Stimulated activated CD4-positive, alpha-beta T cell treated with anti-CD3 and anti-CD28 coated beads, Interleukin-1b, Interleukin-23, amount 100 ng/mL, for 48 hours (primary cell): Measurements from ENCODE around the gene ARF1.
A peak's percentile ranks its signal among the peaks of the same experiment; 100 is the strongest.

Source experiments
- DNase-seq: peaks from one replicate; pipeline ENCODE4 v3.0.0-alpha.2; 2020

Gene ARF1

GRCh38 chr1:228050571-228051231 is 31.8 kb upstream of the ARF1 start:
- DNase-seq, result no peak

- DNase-seq, result no peak
Observed at GRCh38 chr1:228058172-228058948, 24.1 kb upstream of the ARF1 start.

GRCh38 chr1:228058949-228059633 is 23.4 kb upstream of the ARF1 start:
- DNase-seq, result peak; percentile 38

- DNase-seq, result peak; percentile 90
Observed at GRCh38 chr1:228059634-228060457, 22.7 kb upstream of the ARF1 start.

- no peak for DNase-seq
Observed at GRCh38 chr1:228060458-228061190, 21.9 kb upstream of the ARF1 start.

- DNase-seq, result no peak
Observed at GRCh38 chr1:228061411-228062084, 21.0 kb upstream of the ARF1 start.

GRCh38 chr1:228062085-228062791 is 20.3 kb upstream of the ARF1 start:
- no peak for DNase-seq

- DNase-seq, result no peak
Observed at GRCh38 chr1:228062812-228063211, 19.7 kb upstream of the ARF1 start.

- DNase-seq, result no peak
Observed at GRCh38 chr1:228063251-228064191, 19.0 kb upstream of the ARF1 start.

- DNase-seq, result no peak
Observed at GRCh38 chr1:228064296-228064695, 18.2 kb upstream of the ARF1 start.

- no peak for DNase-seq
Observed at GRCh38 chr1:228064741-228065542, 17.6 kb upstream of the ARF1 start.

GRCh38 chr1:228065543-228066347 is 16.8 kb upstream of the ARF1 start:
- DNase-seq, result no peak

GRCh38 chr1:228066416-228066815 is 16.1 kb upstream of the ARF1 start:
- DNase-seq, result no peak

- no peak for DNase-seq
Observed at GRCh38 chr1:228066891-228067654, 15.4 kb upstream of the ARF1 start.

GRCh38 chr1:228068359-228068758 is 14.1 kb upstream of the ARF1 start:
- DNase-seq, result no peak

- DNase-seq, result no peak
Observed at GRCh38 chr1:228070173-228070572, 12.3 kb upstream of the ARF1 start.

- DNase-seq, result no peak
Observed at GRCh38 chr1:228070851-228071250, 11.7 kb upstream of the ARF1 start.
